SJSA1 (cell line): ENCODE measurements around the gene ZGRF1. TPM values are rescaled to one million over a fixed set of nuclear protein-coding genes. Genes with fewer than 3 reads are reported as not detected.

ENCODE experiments used
- DNase-seq, 2 experiments: peaks; one replicate each; pipeline ENCODE4 v3.0.0-alpha.2; 2015 to 2020; ENCODE audit warnings: low spot score in 2 of 2, low read depth in 1 of 2
- H3K27ac ChIP-seq: fragments of 250-450 bp; sonication (Bioruptor Pico); 2 replicates; pipeline ENCODE4 v1.5.1; 2020; ENCODE audit warnings: mild to moderate bottlenecking, moderate library complexity
- H3K27me3 ChIP-seq: fragments of 250-450 bp; sonication (Bioruptor Pico); replicated peaks from 2 replicates; pipeline ENCODE4 v1.5.1; 2020; ENCODE audit warnings: mild to moderate bottlenecking, moderate library complexity
- H3K36me3 ChIP-seq: fragments of 250-450 bp; sonication (Bioruptor Pico); 2 replicates; pipeline ENCODE4 v1.5.1; 2020; ENCODE audit warnings: mild to moderate bottlenecking
- H3K4me1 ChIP-seq: fragments of 250-450 bp; sonication (Bioruptor Pico); replicated peaks from 2 replicates; pipeline ENCODE4 v1.6.1; 2021; ENCODE audit warnings: mild to moderate bottlenecking
- H3K4me3 ChIP-seq: fragments of 250-450 bp; sonication (Bioruptor Pico); 2 replicates; pipeline ENCODE4 v1.5.1; 2020; ENCODE audit warnings: mild to moderate bottlenecking
- H3K9me3 ChIP-seq: fragments of 250-450 bp; sonication (Bioruptor Pico); replicated peaks from 2 replicates; pipeline ENCODE4 v1.5.1; 2020; ENCODE audit warnings: mild to moderate bottlenecking
- total RNA-seq: library from RNA; depleted of rRNA; stranded (reverse); fragments of >200 nt; shearing (Covaris generic); gene quantifications from 2 replicates; pipeline ENCODE4 v1.2.3, GENCODE V29; 2014

The ZGRF1 gene
- total RNA-seq, 1 experiment from 2014 or later = 22.3 TPM

- Histone ChIP-seq H3K4me1 (peaks cover 29% of the 10 kb centered on the region), H3K36me3 (no peaks in the 10 kb centered on the region), H3K27ac (no peak overlapping the region), H3K9me3 (no peaks in the 10 kb centered on the region), H3K27me3 (peaks cover 44% of the 10 kb centered on the region), H3K4me3 (no peak overlapping the region)
- no peak for DNase-seq
Observed at GRCh38 chr4:112521123-112522023, 115.3 kb downstream of the ZGRF1 start.

GRCh38 chr4:112520598-112521122, 116.0 kb downstream of the ZGRF1 start:
- peaks cover 48% of the 10 kb centered on the region for H3K27me3 ChIP-seq
- no peak overlapping the region for H3K27ac ChIP-seq

DNA sequence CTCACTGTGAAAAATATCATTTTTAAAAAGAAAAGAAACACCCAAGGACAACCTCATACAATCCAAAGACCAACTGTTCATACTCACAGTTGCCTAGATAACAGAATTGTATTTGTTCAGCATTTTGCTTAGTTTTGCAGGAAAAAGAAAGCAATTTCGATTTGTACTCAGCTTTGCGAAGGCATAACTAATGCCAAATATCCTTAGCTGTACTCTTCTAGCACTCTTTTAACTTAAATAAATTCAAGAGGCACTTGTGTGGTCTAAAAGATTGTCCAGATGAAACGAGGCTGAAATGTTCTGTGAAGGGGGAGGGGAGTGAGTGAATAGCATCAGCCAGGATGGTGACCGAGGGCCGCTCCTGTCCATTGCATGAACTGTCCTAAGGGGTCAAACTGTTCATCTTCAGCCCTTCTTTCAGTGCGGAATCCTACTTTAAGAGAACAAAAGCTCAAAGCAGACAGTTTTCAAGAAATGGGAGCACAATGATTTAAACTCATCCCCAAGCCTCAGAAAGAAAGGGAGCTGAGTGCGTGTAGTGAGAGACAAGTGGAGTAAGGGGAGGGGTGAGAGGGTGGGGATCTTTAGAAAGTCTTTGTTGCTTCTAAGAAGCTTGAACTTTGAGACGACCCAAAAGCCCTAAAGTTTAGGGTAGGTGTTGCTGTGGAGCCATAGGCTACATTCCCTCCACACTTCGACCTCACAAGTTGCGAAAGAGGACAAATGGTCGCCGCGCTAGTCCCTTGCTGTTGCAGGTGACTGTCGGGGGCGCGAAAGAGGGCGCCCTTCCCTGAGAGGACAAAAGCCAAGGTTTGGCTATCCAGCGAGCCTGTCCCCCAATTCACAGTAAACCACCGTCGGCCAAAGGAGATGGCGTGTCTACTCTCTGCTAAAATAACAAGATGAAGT, 116.8 kb downstream of the ZGRF1 start:
- no peaks in the 10 kb centered on the region for H3K9me3 ChIP-seq
- peaks cover 28% of the 10 kb centered on the region for H3K4me1 ChIP-seq
- no peaks in the 10 kb centered on the region for H3K36me3 ChIP-seq
- DNase-seq = no peak
- peaks cover 54% of the 10 kb centered on the region for H3K27me3 ChIP-seq
- no peak overlapping the region for H3K27ac ChIP-seq
- no peak overlapping the region for H3K4me3 ChIP-seq

More at GRCh38 chr4:112520598-112521122, 116.0 kb downstream of the ZGRF1 start:
- Histone ChIP-seq H3K4me3 (no peak overlapping the region), H3K36me3 (no peaks in the 10 kb centered on the region), H3K4me1 (peaks cover 26% of the 10 kb centered on the region), H3K9me3 (no peaks in the 10 kb centered on the region)
- DNase-seq = no peak

DNA sequence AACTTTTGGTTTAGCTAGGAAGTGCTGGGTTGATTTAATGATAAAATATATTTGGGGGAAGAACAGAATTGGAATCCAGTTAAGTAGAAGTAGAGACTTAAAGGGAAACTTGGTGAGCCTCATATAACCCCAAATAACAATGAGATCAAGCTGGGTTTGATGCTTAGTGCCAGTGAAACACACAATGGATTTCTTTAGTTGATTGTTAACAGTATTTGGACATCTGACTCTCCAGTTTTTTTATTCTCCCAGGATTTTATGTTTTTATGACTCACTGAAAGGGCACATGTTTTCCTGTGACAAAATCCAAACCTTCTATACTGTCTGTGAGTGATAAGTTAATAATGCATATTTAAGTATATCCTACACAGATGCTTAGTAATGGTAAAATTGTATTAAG, 118.0 kb downstream of the ZGRF1 start:
- Histone ChIP-seq H3K27ac (no peak overlapping the region), H3K4me1 (peaks cover 34% of the 10 kb centered on the region), H3K4me3 (no peak overlapping the region), H3K36me3 (no peaks in the 10 kb centered on the region), H3K9me3 (no peaks in the 10 kb centered on the region), H3K27me3 (peaks cover 67% of the 10 kb centered on the region)
- no peak for DNase-seq

GRCh38 chr4:112517911-112518310, 118.8 kb downstream of the ZGRF1 start:
- no peak overlapping the region for H3K27ac ChIP-seq
- peaks cover 30% of the 10 kb centered on the region for H3K4me1 ChIP-seq
- H3K27me3 ChIP-seq = peaks cover 70% of the 10 kb centered on the region
- no peaks in the 10 kb centered on the region for H3K36me3 ChIP-seq
- no peaks in the 10 kb centered on the region for H3K9me3 ChIP-seq
- H3K4me3 ChIP-seq = no peak overlapping the region
- DNase-seq = no peak

- Histone ChIP-seq H3K27me3 (peaks cover 77% of the 10 kb centered on the region), H3K4me1 (peaks cover 28% of the 10 kb centered on the region), H3K27ac (no peak overlapping the region), H3K9me3 (no peaks in the 10 kb centered on the region), H3K4me3 (0 out of 2 replicates have a peak overlapping the region, but pooled peaks have one; percentile 13), H3K36me3 (no peaks in the 10 kb centered on the region)
- DNase-seq = peak in 1 of 2 experiments; percentile 43
Observed at GRCh38 chr4:112517067-112517634, 119.6 kb downstream of the ZGRF1 start.

GRCh38 chr4:112516471-112517066, 120.1 kb downstream of the ZGRF1 start:
- H3K36me3 ChIP-seq = no peaks in the 10 kb centered on the region
- H3K9me3 ChIP-seq = no peaks in the 10 kb centered on the region
- peaks cover 80% of the 10 kb centered on the region for H3K27me3 ChIP-seq
- peaks cover 28% of the 10 kb centered on the region for H3K4me1 ChIP-seq
- no peak overlapping the region for H3K27ac ChIP-seq
- peak overlapping the region; percentile 13 for H3K4me3 ChIP-seq
- DNase-seq = no peak

DNA sequence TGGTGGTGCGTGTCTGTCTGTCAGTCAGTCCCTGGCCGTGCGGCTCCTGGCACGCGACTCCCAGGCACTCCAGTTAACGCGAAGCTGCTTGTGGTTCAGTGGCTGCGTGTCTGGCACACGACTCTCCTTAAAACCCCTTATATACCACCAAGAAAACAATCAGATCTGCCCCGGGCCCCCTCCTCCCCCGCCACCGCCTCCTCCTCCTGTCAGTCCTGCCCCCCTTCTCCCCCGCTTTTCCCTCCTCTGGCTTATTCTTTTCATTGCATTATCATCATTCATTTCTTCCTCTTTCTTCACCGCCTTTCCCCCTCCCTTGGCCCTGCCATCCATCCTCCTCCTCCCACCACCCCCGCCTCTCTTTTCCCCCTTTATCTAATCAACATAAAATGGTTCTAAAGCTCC, 120.6 kb downstream of the ZGRF1 start, which contains the start of gene NEUROG2:
Gene NEUROG2, minus strand, starts transcription at position 115 of the 405 bp plus-strand sequence. CDS start 705 bp downstream, outside the sequence.
- H3K27me3 ChIP-seq = peaks cover 78% of the 10 kb centered on the region

DNA sequence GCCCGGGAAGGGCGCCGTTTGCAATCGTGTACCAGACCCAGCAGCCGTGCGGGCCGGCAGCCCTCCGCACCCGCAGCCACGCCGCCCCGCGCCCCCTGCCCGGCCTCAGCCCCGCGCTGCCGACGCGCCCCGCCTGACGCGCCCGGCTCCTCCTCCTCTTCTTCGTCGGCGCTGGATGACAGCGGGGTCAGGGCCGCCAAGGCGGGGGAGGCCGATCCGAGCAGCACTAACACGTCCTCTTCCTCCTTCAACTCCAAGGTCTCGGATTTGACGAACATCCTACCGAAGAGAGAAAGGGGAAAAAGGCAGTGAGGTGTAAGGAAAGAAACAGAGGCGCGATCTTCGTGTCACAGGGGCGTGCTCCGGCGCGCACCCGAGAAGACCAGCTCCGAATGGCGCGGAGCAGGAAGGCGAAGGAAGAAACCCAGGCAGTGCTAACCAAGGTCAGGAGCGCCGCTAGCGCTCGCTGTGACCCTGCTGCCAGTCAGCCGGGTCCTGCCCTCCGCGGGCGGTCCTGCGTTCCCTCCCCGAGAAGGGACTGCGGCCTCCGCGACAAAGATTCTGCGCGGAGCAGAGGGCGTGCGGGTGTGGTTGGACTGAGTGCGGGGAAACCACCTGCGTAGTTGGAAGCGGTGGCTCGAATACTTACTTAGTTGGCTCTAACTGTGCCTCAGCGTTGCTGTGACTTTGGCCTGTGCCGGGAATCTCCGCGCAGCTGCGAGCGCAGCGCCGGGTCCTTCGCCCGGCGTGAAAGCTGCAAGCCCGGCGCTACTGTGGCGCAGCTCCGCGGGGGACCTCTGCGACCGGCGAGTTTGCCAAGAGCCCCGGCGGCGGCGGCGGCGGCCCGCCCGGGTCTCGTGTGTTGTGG, 121.3 kb downstream of the ZGRF1 start:
- Histone ChIP-seq H3K4me3 (peak overlapping the region; percentile 45), H3K27me3 (peaks cover 77% of the 10 kb centered on the region), H3K4me1 (peaks cover 28% of the 10 kb centered on the region), H3K27ac (no peak overlapping the region), H3K9me3 (no peaks in the 10 kb centered on the region), H3K36me3 (no peaks in the 10 kb centered on the region)
- DNase-seq = peak in 1 of 2 experiments; percentile 57

More for the DNA sequence above, 120.6 kb downstream of the ZGRF1 start, which contains the start of gene NEUROG2:
- H3K27ac ChIP-seq = no peak within 1 kb of the TSS
- H3K4me1 ChIP-seq = peaks cover 28% of the 10 kb centered on the region
- H3K4me3 ChIP-seq = peak within 1 kb of the TSS; percentile 45
- DNase-seq = no peak
- H3K9me3 ChIP-seq = no peaks in the 10 kb centered on the region
- no peaks in the 10 kb centered on the region for H3K36me3 ChIP-seq

GRCh38 chr4:112514647-112515197, 122.0 kb downstream of the ZGRF1 start:
- H3K27ac ChIP-seq = no peak overlapping the region
- H3K4me3 ChIP-seq = peak overlapping the region; percentile 45
- H3K4me1 ChIP-seq = peaks cover 28% of the 10 kb centered on the region
- H3K36me3 ChIP-seq = no peaks in the 10 kb centered on the region
- H3K27me3 ChIP-seq = peaks cover 71% of the 10 kb centered on the region
- DNase-seq = no peak
- no peaks in the 10 kb centered on the region for H3K9me3 ChIP-seq

- Histone ChIP-seq H3K4me1 (peaks cover 28% of the 10 kb centered on the region), H3K27me3 (peaks cover 72% of the 10 kb centered on the region), H3K9me3 (no peaks in the 10 kb centered on the region), H3K36me3 (no peaks in the 10 kb centered on the region), H3K27ac (no peak overlapping the region), H3K4me3 (no peak overlapping the region)
- DNase-seq = no peak
Observed at GRCh38 chr4:112513971-112514646, 122.6 kb downstream of the ZGRF1 start.

GRCh38 chr4:112511803-112512118, 124.9 kb downstream of the ZGRF1 start:
- Histone ChIP-seq H3K4me1 (peaks cover 21% of the 10 kb centered on the region), H3K36me3 (no peaks in the 10 kb centered on the region), H3K27ac (no peak overlapping the region), H3K4me3 (no peak overlapping the region), H3K27me3 (peaks cover 61% of the 10 kb centered on the region), H3K9me3 (no peaks in the 10 kb centered on the region)
- DNase-seq = no peak
